ENCODE results near the gene ARPC2.

- TF ChIP-seq POLR2A (IDR thresholded peaks at IDR 0.05; ENCODE audit: low read length): no peak
- TF ChIP-seq GATA1 (IDR thresholded peaks at IDR 0.05; ENCODE audit: low read depth, low read length): no peak
These were observed 24.0 kb upstream of the ARPC2 start for GRCh38 chr2:218192902-218193430.
